ENCODE data around the gene UBN2.

- no peak for TF ChIP-seq CTCF (IDR thresholded peaks at IDR 0.05; ENCODE audit: insufficient read depth, low read length, poor library complexity, severe bottlenecking)
- no peak for TF ChIP-seq EZH2phosphoT487 (conservative IDR thresholded peaks at IDR 0.05; ENCODE audit: low read length)
Measured at GRCh38 chr7:139345042-139345441, 114.0 kb downstream of the UBN2 start.

All from SU-DHL-6 (cell line).